A673 (cell line): Measurements from ENCODE around the gene RTN4RL1. TPM values are rescaled to one million over a fixed set of nuclear protein-coding genes. Genes with fewer than 3 reads are reported as not detected.

Source experiments
- BruUV-seq: library from RNA; stranded (reverse); fragments of 400-500 nt; replicated peaks from 2 replicates; lab custom pipeline; 2021; lab: Mats Ljungman, UMichigan
- CTCF ChIA-PET: fragments of 300-600 bp; sonication (Branson Sonifier 250); formaldehyde crosslinking; loops from one replicate; lab custom pipeline; 2022; ENCODE audit warnings: antibody characterized with exemption; lab: Charles Lee
- POLR2A ChIA-PET: fragments of 300-600 bp; sonication (Branson Sonifier 250); formaldehyde crosslinking; loops from one replicate; lab custom pipeline; 2022; ENCODE audit warnings: antibody characterized with exemption; ENCODE audit not compliant: low non-redundant PET; lab: Charles Lee
- DNase-seq: peaks from one replicate; pipeline ENCODE4 v3.0.0-alpha.2; 2015; ENCODE audit warnings: low spot score
- H3K27ac ChIP-seq: fragments of 200-600 bp; sonication (generic); 2 replicates; pipeline ENCODE4 v1.5.1; 2016; ENCODE audit warnings: mixed run types, low read depth, mild to moderate bottlenecking, mixed read lengths, antibody characterized with exemption, low read length; ENCODE audit not compliant: poor library complexity, severe bottlenecking
- H3K27me3 ChIP-seq: fragments of 200-600 bp; sonication (generic); replicated peaks from 2 replicates; pipeline ENCODE4 v1.6.1; 2017; ENCODE audit warnings: mixed run types, low read depth, mild to moderate bottlenecking, mixed read lengths, antibody characterized with exemption, low read length; ENCODE audit not compliant: insufficient read depth, poor library complexity
- H3K36me3 ChIP-seq: fragments of 200-600 bp; sonication (generic); 2 replicates; pipeline ENCODE4 v1.6.1; 2016; ENCODE audit warnings: mixed run types, mild to moderate bottlenecking, mixed read lengths, antibody characterized with exemption, low read length; ENCODE audit not compliant: insufficient read depth, poor library complexity, severe bottlenecking
- H3K4me1 ChIP-seq: fragments of 200-600 bp; sonication (generic); 2 replicates; pipeline ENCODE4 v1.6.1; 2017; ENCODE audit warnings: mixed run types, mild to moderate bottlenecking, mixed read lengths, antibody characterized with exemption, low read length; ENCODE audit not compliant: insufficient read depth, poor library complexity, severe bottlenecking
- H3K4me3 ChIP-seq: fragments of 200-600 bp; sonication (generic); 2 replicates; pipeline ENCODE4 v1.5.1; 2016; ENCODE audit warnings: low read depth, mixed run types, mild to moderate bottlenecking, mixed read lengths, low read length; ENCODE audit not compliant: poor library complexity, severe bottlenecking
- H3K9me3 ChIP-seq: fragments of 200-600 bp; sonication (generic); 2 replicates; pipeline ENCODE4 v1.6.1; 2016; ENCODE audit warnings: mixed run types, low read depth, mild to moderate bottlenecking, mixed read lengths, antibody characterized with exemption, low read length; ENCODE audit not compliant: poor library complexity, severe bottlenecking
- CTCF ChIP-seq: fragments of 300-800, 200-600 bp; sonication (generic); conservative IDR thresholded peaks from 2 replicates; pipeline ENCODE4 v1.5.1; 2017; ENCODE audit warnings: low read depth, mild to moderate bottlenecking, antibody characterized with exemption, low read length, moderate library complexity, mixed read lengths
- EZH2 ChIP-seq: fragments of 200-600 bp; sonication (generic); IDR thresholded peaks from 2 replicates; pipeline ENCODE4 v1.6.1; 2017; ENCODE audit warnings: borderline replicate concordance, low read depth, mild to moderate bottlenecking, mixed read lengths, antibody characterized with exemption, low read length; ENCODE audit not compliant: poor library complexity, severe bottlenecking
- intact Hi-C: fragments of 100-400 bp; cut with micrococcal nuclease; formaldehyde crosslinking; loops from one replicate; pipeline ENCODE4 v1.10.0; 2022; ENCODE audit not compliant: unreplicated experiment
- total RNA-seq: library from RNA; stranded (reverse); gene quantifications from 2 replicates; pipeline ENCODE4 v1.2.3, GENCODE V29; 2021

Gene RTN4RL1
- total RNA-seq, 1 experiment from 2014 or later = 0.80 TPM

GRCh38 chr17:1996800-1997288 lies 28.3 kb downstream of the RTN4RL1 start:
- no peaks in the 10 kb centered on the region for H3K9me3 ChIP-seq
- no peak for TF ChIP-seq CTCF
- TF ChIP-seq EZH2 = no peak
- POLR2A ChIA-PET = no interaction called here
- no peak overlapping the region for H3K27ac ChIP-seq
- H3K27me3 ChIP-seq = no peaks in the 10 kb centered on the region
- H3K36me3 ChIP-seq = no peaks in the 10 kb centered on the region
- peaks cover 4% of the 10 kb centered on the region for H3K4me1 ChIP-seq
- DNase-seq = no peak
- intact Hi-C loops = no loop called here
- no peak overlapping the region for H3K4me3 ChIP-seq
- no TSS peak for BruUV-seq
- CTCF ChIA-PET = interaction anchor here (0.7 to 1.0 kb wide), 2 partner anchors 88 to 250 kb away, joined by 3 read pairs; no protein-coding TSS in a partner anchor

- H3K4me1 ChIP-seq = no peaks in the 10 kb centered on the region
- BruUV-seq = no TSS peak
- no peaks in the 10 kb centered on the region for H3K9me3 ChIP-seq
- H3K27me3 ChIP-seq = no peaks in the 10 kb centered on the region
- TF ChIP-seq EZH2 = no peak
- TF ChIP-seq CTCF = no peak
- DNase-seq = no peak
- no peaks in the 10 kb centered on the region for H3K36me3 ChIP-seq
- no peak overlapping the region for H3K27ac ChIP-seq
- intact Hi-C loops = no loop called here
- ChIA-PET CTCF (interaction anchor here (0.6 to 1.0 kb wide), 2 partner anchors 40 to 87 kb away, joined by 3 to 7 read pairs; no protein-coding TSS in a partner anchor), POLR2A (no interaction called here)
- H3K4me3 ChIP-seq = no peak overlapping the region
Observed at GRCh38 chr17:1995907-1996799, 29.0 kb downstream of the RTN4RL1 start.

GRCh38 chr17:1995321-1995892 lies 29.7 kb downstream of the RTN4RL1 start:
- no peaks in the 10 kb centered on the region for H3K9me3 ChIP-seq
- DNase-seq = no peak
- no peaks in the 10 kb centered on the region for H3K36me3 ChIP-seq
- no peaks in the 10 kb centered on the region for H3K4me1 ChIP-seq
- TF ChIP-seq EZH2 = no peak
- ChIA-PET CTCF (interaction anchor here (0.6 kb wide), 1 partner anchor 41 kb away, joined by 7 read pairs; no protein-coding TSS in a partner anchor), POLR2A (no interaction called here)
- H3K4me3 ChIP-seq = no peak overlapping the region
- BruUV-seq = no TSS peak
- intact Hi-C loops = no loop called here
- H3K27me3 ChIP-seq = no peaks in the 10 kb centered on the region
- H3K27ac ChIP-seq = no peak overlapping the region
